ENCODE data around the gene BCS1L. TPM values are rescaled to one million over a fixed set of nuclear protein-coding genes. Genes with fewer than 3 reads are reported as not detected.

The BCS1L gene
- total RNA-seq: 10 to 100 TPM; 14.8 to 38.8 (median 24.9) TPM

GRCh38 chr2:218659258-218659987 is at the start of gene BCS1L, which contains the start of gene ZNF142:
TSS of gene BCS1L (plus strand) at chr2:218659683. CDS start at chr2:218660988, 1,305 bp downstream.
TSS of gene ZNF142 (minus strand) at chr2:218659623. CDS start at chr2:218656429, 3,194 bp downstream.
- no peak for TF ChIP-seq CTCF (IDR thresholded peaks at IDR 0.05; ENCODE audit: low read depth)

- no peak for TF ChIP-seq CTCF (IDR thresholded peaks at IDR 0.05; ENCODE audit: low read depth)
Observed at GRCh38 chr2:218615868-218616315, 43.6 kb upstream of the BCS1L start.

GRCh38 chr2:218618102-218618860 is 41.2 kb upstream of the BCS1L start:
- TF ChIP-seq CTCF (IDR thresholded peaks at IDR 0.05; ENCODE audit: low read depth): no peak

- no peak for TF ChIP-seq CTCF (IDR thresholded peaks at IDR 0.05; ENCODE audit: low read depth)
Observed at GRCh38 chr2:218621007-218621406, 38.5 kb upstream of the BCS1L start.

- TF ChIP-seq CTCF (IDR thresholded peaks at IDR 0.05; ENCODE audit: low read depth): no peak
Observed at GRCh38 chr2:218622606-218623365, 36.7 kb upstream of the BCS1L start.

GRCh38 chr2:218623366-218623705 is 36.1 kb upstream of the BCS1L start:
- TF ChIP-seq CTCF (IDR thresholded peaks at IDR 0.05; ENCODE audit: low read depth): no peak

GRCh38 chr2:218626369-218626768 is 33.1 kb upstream of the BCS1L start:
- no peak for TF ChIP-seq CTCF (IDR thresholded peaks at IDR 0.05; ENCODE audit: low read depth)

All from subcutaneous adipose tissue (tissue), 4 donors.